CD4-positive, alpha-beta T cell treated with Interleukin-17A for 1 hour (primary cell): ENCODE data around the gene CEP112.
A peak's percentile ranks its signal among the peaks of the same experiment; 100 is the strongest.
"Not testable (repeated sequence)": the region's sequence is repeated elsewhere in the genome, so short reads cannot be mapped to it uniquely, and the experiment has no call there.

ENCODE experiments used
- DNase-seq: peaks from one replicate; pipeline ENCODE4 v3.0.0-alpha.2; 2020

CEP112 gene

GRCh38 chr17:66210208-66210574 lies 18.3 kb upstream of the CEP112 start:
- DNase-seq, result no peak

GRCh38 chr17:66207936-66208335 lies 16.0 kb upstream of the CEP112 start:
- DNase-seq, result no peak

- no peak for DNase-seq
These were observed 11.5 kb upstream of the CEP112 start for GRCh38 chr17:66203274-66204015.

- peak; percentile 75 for DNase-seq
These were observed 8.8 kb upstream of the CEP112 start for GRCh38 chr17:66200685-66201092.

- no peak for DNase-seq
These were observed 6.3 kb upstream of the CEP112 start for GRCh38 chr17:66198242-66198641.

- no peak for DNase-seq
These were observed 400 bp upstream of the CEP112 start for GRCh38 chr17:66192378-66192687.

GRCh38 chr17:66190738-66191592 lies 968 bp downstream of the CEP112 start:
- no peak for DNase-seq

GRCh38 chr17:66187718-66188117 lies 4.2 kb downstream of the CEP112 start:
- DNase-seq, result no peak

GRCh38 chr17:66185862-66186261 lies 6.1 kb downstream of the CEP112 start:
- DNase-seq, result no peak

- DNase-seq, result no peak
These were observed 7.5 kb downstream of the CEP112 start for GRCh38 chr17:66184392-66184791.

- no peak for DNase-seq
These were observed 8.4 kb downstream of the CEP112 start for GRCh38 chr17:66183529-66183928.

- DNase-seq, result no peak
These were observed 13.3 kb downstream of the CEP112 start for GRCh38 chr17:66178642-66179041.

GRCh38 chr17:66177048-66177447 lies 14.9 kb downstream of the CEP112 start:
- DNase-seq, result no peak

GRCh38 chr17:66175892-66176291 lies 16.0 kb downstream of the CEP112 start:
- DNase-seq, result no peak

GRCh38 chr17:66172691-66173223 lies 19.2 kb downstream of the CEP112 start:
- DNase-seq, result no peak

GRCh38 chr17:66172144-66172543 lies 19.8 kb downstream of the CEP112 start:
- no peak for DNase-seq

- DNase-seq, result no peak
These were observed 20.2 kb downstream of the CEP112 start for GRCh38 chr17:66171692-66172091.

GRCh38 chr17:66171172-66171571 lies 20.8 kb downstream of the CEP112 start:
- DNase-seq, result no peak

GRCh38 chr17:66169839-66170238 lies 22.1 kb downstream of the CEP112 start:
- no peak for DNase-seq

- DNase-seq, result no peak
These were observed 24.6 kb downstream of the CEP112 start for GRCh38 chr17:66167189-66167815.

- DNase-seq, result peak; percentile 65
These were observed 26.3 kb downstream of the CEP112 start for GRCh38 chr17:66165537-66166123.

GRCh38 chr17:66155055-66155454 lies 36.9 kb downstream of the CEP112 start:
- not testable (repeated sequence) for DNase-seq

- DNase-seq, result no peak
These were observed 39.2 kb downstream of the CEP112 start for GRCh38 chr17:66152756-66153155.
